Endometrial microvascular endothelial cells (primary cell): ENCODE measurements around the gene PRPF39. TPM values are rescaled to one million over a fixed set of nuclear protein-coding genes. Genes with fewer than 3 reads are reported as not detected.
"Not testable (repeated sequence)": the region's sequence is repeated elsewhere in the genome, so short reads cannot be mapped to it uniquely, and the experiment has no call there.

ENCODE experiments used
- in situ Hi-C: cut with HindIII; loops from 2 replicates; pipeline ENCODE4 v1.10.0; 2017; ENCODE audit warnings: low sequenced_read_pairs, low pct_unique_long_range_greater_than_20kb; ENCODE audit errors: inconsistent ontology term
- total RNA-seq: library from RNA; depleted of rRNA; stranded (reverse); fragments of >200 nt; gene quantifications from one replicate; pipeline ENCODE4 v1.2.3, GENCODE V29; 2015; ENCODE audit errors: inconsistent ontology term

The PRPF39 gene
- total RNA-seq, 1 donor from 2014 or later: 17.4 TPM

GRCh38 chr14:45078323-45078722 is 5.6 kb upstream of the PRPF39 start:
- in situ Hi-C loops: no loop called here

- in situ Hi-C loops: not testable (repeated sequence)
Measured at GRCh38 chr14:45080416-45080968, 3.4 kb upstream of the PRPF39 start.

DNA sequence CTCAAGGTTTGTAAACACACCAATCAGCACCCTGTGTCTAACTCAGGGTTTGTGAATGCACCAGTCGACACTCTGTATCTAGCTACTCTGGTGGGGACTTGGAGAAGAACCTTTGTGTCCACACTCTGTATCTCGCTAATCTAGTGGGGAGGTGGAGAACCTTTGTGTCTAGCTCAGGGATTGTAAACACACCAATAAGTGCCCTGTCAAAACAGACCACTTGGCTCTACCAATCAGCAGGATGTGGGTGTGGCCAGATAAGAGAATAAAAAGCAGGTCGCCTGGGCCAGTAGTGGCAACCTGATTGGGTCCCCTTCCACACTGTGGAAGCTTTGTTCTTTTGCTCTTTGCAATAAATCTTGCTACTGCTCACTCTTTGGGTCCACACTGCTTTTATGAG is 2.8 kb upstream of the PRPF39 start:
- in situ Hi-C loops: not testable (repeated sequence)

DNA sequence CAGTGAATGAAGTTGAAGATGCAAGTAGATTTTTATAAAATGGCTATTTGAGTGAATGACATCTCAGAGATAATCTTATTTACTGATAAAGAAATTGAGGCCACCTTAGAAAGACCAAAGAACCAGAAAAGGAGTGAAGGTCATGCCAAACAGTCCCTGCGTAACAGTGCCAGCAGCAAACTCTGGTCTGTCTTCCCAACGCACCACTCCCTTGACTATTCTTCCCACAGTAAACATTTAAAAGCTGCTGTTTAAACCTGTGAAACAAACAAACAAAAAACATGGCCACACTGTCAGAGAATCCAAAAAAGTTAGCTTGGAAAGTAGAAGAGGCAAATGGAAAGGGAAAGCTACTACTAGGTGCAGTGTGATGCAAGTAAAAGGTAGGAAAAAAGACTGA is 1.5 kb upstream of the PRPF39 start:
- in situ Hi-C loops: no loop called here

GRCh38 chr14:45083617-45083975 is 320 bp upstream of the PRPF39 start:
- in situ Hi-C loops: no loop called here

- in situ Hi-C loops: no loop called here
Measured at GRCh38 chr14:45084946-45085346, 1.0 kb downstream of the PRPF39 start.

GRCh38 chr14:45089813-45090212 is 5.9 kb downstream of the PRPF39 start:
- in situ Hi-C loops: no loop called here

GRCh38 chr14:45091710-45092109 is 7.8 kb downstream of the PRPF39 start:
- in situ Hi-C loops: no loop called here

DNA sequence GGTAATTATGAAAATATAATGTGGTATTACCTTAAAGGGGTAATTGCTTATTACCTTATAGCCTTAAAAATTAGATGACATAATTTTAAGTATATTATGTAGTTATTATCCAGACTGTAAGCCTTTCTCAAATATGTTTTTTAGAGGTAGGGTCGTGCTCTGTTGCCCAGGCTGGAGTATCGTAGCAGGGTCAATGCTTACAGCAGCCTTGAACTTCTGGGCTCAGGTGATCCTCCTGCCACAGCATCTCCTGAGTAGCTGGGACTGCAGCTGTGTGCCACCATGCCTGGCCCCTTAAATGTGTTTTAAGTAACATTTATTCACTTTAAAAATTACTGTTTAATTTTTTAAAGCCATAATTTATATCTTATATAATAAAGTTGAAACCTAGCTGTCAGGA is 10.4 kb downstream of the PRPF39 start:
- in situ Hi-C loops: no loop called here

DNA sequence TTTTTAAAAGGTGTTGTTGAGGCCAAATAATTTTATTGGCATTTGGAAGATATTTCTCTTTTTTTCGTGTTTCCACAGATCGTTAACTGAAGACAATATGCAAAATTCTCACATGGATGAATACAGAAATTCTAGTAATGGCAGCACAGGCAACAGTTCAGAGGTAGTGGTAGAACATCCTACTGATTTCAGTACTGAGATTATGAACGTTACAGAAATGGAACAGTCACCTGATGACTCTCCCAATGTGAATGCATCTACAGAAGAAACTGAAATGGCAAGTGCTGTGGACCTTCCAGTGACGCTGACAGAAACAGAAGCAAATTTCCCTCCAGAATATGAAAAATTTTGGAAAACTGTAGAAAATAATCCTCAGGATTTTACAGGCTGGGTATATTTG is 11.2 kb downstream of the PRPF39 start:
- in situ Hi-C loops: no loop called here

DNA sequence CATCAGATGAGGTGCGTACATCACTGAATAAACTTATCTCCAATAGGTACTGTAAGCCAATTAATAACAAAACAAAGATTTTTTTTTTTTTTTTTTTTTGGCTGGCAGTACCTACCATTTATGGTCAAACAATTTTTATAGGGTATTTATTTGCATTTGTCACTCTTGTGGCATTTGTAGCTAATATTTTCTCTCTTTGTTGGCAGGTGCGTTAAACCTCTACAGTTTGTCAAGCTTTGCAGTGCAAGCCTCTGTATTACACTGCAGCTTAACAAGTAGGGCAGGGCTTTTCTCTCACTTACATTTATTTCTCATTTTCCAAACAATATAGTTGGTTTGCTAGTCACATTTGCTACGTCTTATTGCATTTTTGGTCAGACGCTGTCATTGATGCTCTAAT is 12.3 kb downstream of the PRPF39 start:
- in situ Hi-C loops: no loop called here

DNA sequence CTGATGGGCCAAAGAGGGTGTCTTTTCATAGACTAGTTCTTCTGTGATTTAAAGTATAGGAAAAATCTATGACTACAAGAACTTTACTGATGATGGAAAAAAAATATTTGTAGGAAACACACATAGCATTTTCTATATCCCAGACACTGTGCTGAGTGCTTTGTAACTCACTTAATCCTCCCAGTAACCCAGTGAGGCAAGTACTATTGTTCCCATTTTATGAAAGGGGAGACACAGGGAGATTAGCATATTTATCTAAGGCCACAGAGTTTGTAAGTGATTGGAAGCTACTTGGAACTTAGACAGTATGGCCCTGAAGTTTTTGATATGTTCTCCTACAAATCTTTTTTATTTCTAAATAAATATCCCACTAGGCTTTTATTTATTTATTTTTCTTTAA is 19.9 kb downstream of the PRPF39 start:
- in situ Hi-C loops: no loop called here

DNA sequence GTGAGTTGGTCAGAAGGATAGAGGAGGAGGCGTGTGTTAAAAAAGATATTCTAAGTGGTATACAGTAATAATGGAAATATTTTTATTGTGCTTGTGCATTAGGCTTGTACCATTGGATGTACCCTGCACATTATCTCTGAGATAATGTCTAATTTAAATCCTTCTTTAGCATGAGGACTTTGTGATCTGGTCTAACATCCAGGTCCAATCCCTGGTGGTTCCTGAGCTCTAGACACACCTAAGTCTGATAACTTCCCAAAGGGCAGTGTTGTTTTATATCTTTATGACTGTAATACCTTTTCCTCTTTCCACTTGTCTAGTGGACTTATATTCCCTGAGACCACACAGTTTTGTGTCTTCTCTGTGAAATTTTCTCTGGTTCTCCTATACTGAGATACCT is 20.6 kb downstream of the PRPF39 start:
- in situ Hi-C loops: no loop called here

GRCh38 chr14:45112896-45113781 is 29.2 kb downstream of the PRPF39 start:
- in situ Hi-C loops: no loop called here

DNA sequence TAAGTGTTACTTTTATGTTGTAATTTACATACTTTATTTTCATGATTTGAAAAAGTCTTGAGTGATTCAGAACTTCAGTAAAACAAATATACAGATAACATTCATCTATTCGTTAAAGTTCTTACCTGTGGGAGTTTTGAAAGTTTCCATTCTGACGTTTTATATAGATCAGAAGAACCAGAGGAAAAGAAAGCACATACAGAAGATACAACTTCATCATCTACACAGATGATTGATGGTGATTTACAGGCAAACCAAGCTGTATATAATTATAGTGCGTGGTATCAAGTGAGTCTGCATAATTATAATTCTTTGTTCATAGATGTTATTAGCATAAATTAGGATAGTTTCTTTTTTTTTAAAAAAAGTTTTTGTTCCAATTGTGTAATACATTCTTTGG is 30.4 kb downstream of the PRPF39 start:
- in situ Hi-C loops: no loop called here

DNA sequence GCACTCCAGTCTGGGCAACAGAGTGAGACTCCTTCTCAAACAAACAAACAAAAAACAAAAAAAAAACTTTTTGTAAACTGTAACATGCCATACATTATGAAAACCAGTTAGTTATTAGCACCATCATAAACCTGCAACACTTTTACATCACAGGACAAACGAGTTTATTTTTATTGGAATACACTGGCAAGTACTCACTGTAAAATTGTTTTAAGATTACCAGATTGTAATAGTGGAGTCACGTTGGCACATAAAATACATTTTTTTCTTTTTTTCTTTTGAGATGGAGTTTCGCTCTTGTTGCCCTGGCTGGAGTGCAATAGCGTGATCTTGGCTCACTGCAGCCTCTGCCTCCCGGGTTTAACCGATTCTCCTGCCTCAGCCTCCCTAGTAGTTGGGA is 34.7 kb downstream of the PRPF39 start:
- in situ Hi-C loops: no loop called here

DNA sequence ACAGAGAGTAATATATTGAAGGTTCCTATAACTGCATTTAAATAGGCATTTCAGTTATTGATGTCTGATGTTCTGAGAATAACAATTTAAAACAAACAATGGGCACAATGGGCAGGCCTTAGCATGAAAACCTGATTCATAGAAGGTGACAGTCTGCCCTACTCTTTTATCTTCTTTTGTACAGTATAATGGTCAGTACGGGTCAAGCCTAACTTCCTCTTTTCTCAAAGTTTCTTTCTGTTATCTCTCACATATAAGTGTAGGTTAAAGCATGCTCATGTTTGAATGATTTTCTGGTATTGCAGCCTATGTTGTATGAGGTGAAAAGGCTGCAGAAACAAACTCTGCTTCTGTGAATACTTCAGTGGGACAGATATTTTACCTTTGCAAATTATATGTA is 36.2 kb downstream of the PRPF39 start:
- in situ Hi-C loops: no loop called here

DNA sequence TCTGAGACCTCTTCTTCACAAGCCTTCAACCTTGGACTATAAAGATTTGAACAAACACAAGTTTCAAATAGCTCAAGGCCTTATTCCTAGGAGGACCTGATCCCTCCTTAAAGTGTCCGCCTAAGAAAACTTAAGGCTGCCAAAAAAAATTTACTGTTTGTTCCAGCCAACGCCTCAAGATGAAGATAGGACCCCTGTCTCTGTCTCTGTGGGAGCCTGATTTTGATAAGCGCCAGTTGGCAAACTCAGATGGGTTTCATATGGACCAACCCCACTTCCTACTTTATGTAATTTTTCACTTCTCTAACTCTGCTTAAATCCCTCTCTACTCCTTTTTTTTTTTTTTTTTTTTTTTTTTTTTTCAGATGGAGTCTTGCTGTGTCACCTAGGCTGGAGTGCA is 39.4 kb downstream of the PRPF39 start:
- in situ Hi-C loops: no loop called here

- in situ Hi-C loops: no loop called here
Measured at GRCh38 chr14:45125754-45126153, 41.8 kb downstream of the PRPF39 start.

GRCh38 chr14:45128963-45129629 is 45.2 kb downstream of the PRPF39 start:
- in situ Hi-C loops: no loop called here
